Activated CD4-positive, alpha-beta T cell treated with anti-CD3 and anti-CD28 coated beads for 4 hours (primary cell): ENCODE results near the gene CABP1.

ENCODE experiments used
- DNase-seq, 2 donors: peaks; one replicate each; pipeline ENCODE4 v3.0.0-alpha.2; 2020

The CABP1 gene

GRCh38 chr12:120696626-120697025 lies 56.2 kb downstream of the CABP1 start:
- DNase-seq: no peak

GRCh38 chr12:120697344-120697743 lies 56.9 kb downstream of the CABP1 start:
- DNase-seq: no peak

DNA sequence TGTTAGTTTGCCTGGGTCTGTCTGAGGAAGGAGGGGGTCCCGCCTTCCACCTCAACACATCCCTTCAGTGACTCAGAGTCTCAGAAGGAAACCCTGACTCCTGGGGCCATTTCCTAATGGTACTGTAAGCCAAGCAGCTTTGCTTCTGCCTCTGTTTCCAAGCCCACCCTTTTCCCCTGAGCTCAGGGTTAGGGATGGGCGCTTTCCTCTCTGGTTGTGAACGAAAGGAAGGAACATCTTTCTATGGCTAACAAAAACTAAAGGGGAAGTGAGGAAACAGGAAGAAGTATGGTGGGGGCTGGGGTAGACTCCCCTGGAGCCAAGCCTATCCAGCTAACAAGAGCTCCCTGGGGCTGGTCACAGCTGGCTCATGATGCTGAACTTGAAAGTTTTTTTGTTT lies 58.2 kb downstream of the CABP1 start:
- no peak for DNase-seq

- DNase-seq: no peak
These were observed 59.1 kb downstream of the CABP1 start for GRCh38 chr12:120699553-120699952.

GRCh38 chr12:120700886-120701285 lies 60.5 kb downstream of the CABP1 start:
- DNase-seq: no peak

- no peak for DNase-seq
These were observed 62.2 kb downstream of the CABP1 start for GRCh38 chr12:120702637-120703036.

- DNase-seq: no peak
These were observed 63.0 kb downstream of the CABP1 start for GRCh38 chr12:120703311-120703942.

DNA sequence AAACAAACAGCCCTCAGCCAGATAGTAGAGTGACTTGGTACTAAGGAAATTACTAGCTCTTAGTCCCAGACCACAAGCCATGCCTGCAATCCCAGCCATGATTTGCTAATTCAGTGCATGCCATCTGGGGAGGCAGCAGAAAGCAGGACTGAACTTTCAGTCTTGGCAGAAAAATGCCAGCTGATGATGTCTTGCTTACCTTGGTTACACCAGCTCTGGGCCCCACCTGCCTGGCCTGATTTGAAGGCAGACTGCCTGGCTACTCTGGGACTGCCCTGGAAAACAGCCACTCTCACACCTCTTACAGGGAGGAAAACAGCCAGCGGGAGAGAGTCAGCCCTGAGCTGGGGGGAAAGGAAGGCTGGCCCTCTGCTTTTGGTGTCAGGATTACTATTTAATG lies 65.2 kb downstream of the CABP1 start:
- DNase-seq: no peak

DNA sequence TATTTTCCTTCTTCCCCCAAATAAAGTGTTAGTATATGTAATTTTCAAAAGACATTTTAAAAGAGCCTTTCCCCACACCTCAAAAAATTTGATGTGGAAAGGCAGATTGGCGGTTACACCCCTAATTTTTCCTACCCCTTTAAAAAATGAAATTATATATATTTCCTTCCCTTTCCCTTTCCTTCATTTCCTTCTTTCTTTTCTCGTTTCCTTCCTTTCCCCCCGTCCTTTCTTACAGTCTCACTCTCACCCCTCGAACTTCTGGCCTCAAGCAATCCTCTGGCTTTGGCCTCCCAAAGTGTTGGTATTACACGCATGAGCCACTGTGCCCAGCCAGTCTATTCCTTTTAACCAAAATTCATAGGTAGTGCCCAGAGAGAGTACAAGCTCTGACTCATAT lies 65.6 kb downstream of the CABP1 start:
- no peak for DNase-seq

GRCh38 chr12:120708651-120709050 lies 68.2 kb downstream of the CABP1 start:
- DNase-seq: no peak

- peak; percentile 79 to 80 for DNase-seq
These were observed 69.8 kb downstream of the CABP1 start, which contains the start of gene UNC119B for GRCh38 chr12:120710031-120710804. UNC119B (plus strand) TSS chr12:120710458; CDS start chr12:120710475, 17 bp downstream.

- peak; percentile 12 to 20 for DNase-seq
These were observed 70.4 kb downstream of the CABP1 start for GRCh38 chr12:120710805-120711296.

GRCh38 chr12:120711411-120711810 lies 71.0 kb downstream of the CABP1 start:
- no peak for DNase-seq

GRCh38 chr12:120712610-120713009 lies 72.2 kb downstream of the CABP1 start:
- no peak for DNase-seq

- DNase-seq: peak; percentile 82 to 85
These were observed 73.5 kb downstream of the CABP1 start for GRCh38 chr12:120713861-120714482.
